ENCODE data around the gene STEAP3. TPM values are rescaled to one million over a fixed set of nuclear protein-coding genes. Genes with fewer than 3 reads are reported as not detected.
A peak's percentile ranks its signal among the peaks of the same experiment; 100 is the strongest.

The STEAP3 gene
- polyA plus RNA-seq, 5 donors = 1.8 to 4.4 (median 2.8) TPM

DNA sequence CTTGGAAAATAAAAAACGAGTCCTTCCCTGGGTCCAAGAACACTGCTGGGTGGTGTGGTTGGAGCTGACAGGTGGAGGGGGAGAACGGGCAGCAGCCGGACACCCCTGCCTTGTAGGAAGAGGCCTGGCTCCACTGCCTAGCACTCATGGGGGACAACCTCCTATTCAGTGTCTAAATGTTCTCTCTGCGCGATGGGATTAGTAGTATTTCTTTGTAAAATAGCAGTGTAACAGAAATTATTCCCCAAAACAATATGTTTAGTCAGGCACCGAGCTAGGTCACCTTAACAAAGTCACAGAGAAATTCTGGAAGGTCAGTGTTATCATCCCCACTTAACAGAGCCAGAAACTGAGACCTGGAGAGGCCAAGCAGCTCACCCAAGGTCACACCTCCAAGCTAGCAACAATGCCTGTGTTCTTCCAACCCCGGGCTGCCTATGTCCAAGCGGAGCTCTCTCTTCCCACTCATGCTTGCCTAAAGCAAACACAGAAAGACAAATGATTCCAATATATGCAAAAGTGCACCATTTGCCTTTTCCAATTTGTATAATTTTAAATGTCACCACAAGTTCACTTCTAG is 68.0 kb downstream of the STEAP3 start:
- DNase-seq = no peak

DNA sequence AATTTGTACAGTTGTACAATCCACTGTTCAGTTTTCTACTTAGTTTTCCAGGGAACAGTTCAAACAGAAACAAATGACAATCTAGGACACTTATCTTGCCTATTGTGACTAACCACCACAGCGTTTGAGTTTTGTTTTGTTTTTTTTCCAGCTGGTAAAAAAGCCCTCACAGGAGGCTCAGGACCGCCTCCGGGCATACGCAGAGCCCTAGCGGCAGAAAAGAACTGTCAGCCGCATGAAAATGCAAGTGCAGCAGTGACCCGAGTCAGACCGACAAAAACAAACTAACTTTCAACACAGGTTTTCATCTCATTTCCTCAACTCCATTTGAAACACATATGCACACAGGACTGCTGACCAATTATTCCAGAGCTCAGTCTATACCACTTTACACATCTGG is 68.6 kb downstream of the STEAP3 start:
- peak in 1 of 2 donors; percentile 33 for DNase-seq

DNA sequence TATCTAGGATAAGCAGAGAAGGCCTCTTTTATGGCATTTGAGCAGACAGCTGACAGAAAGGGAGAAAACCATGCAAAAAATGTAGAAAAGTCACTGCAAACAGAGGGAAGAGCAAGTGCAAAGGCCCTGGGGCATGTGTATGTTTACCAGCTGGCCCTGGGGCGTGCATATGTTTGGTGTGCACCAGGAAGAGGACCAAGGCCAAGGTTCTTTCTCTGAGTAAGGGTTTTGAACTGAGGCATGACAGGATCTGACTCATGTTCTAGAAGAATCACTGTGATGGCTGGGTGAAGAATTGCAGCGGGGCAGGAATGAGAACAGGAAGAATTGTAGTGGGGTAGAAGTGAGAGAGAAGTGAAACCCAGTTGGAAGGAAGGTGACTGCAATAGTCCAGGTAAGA is 69.6 kb downstream of the STEAP3 start:
- DNase-seq = no peak

DNA sequence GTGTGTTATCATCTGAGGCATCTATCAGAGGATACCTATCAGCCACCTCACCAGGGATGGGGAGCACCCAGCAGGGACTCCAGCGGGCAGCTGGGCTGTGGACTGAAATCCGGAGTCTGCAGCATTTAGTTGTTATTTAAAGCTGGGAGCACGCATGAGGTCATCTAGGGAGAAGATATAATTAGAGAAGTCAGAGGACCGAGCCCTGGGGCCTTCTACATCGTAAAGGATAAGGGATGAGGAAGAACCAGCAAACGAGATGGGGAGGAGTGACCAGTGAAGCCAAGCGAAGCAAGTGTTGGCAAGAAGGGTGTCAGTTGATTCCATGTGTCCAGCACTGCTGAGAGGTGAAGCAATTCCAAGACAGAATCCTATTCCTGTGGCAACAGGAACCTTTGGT is 70.3 kb downstream of the STEAP3 start:
- DNase-seq = no peak

DNA sequence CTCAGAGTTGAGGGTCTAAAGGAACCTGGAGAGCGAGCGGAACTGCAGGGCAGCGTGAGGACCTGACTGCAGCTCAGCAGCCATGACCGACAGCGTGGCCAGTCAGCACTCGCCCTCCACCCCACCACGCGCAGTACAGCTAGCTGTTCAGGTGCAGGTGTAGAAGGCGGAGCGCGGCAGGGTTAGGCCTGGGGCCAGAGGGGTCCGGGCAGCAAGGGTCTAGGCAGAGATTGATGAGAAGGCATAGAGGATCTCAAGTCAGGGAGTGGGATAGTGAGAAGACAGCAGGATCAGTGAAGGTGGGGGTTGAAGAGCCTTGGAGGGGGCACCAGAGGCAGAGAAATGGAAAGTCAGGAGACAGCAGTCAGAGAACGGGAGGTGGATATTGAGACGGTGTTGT is 71.0 kb downstream of the STEAP3 start:
- no peak for DNase-seq

DNA sequence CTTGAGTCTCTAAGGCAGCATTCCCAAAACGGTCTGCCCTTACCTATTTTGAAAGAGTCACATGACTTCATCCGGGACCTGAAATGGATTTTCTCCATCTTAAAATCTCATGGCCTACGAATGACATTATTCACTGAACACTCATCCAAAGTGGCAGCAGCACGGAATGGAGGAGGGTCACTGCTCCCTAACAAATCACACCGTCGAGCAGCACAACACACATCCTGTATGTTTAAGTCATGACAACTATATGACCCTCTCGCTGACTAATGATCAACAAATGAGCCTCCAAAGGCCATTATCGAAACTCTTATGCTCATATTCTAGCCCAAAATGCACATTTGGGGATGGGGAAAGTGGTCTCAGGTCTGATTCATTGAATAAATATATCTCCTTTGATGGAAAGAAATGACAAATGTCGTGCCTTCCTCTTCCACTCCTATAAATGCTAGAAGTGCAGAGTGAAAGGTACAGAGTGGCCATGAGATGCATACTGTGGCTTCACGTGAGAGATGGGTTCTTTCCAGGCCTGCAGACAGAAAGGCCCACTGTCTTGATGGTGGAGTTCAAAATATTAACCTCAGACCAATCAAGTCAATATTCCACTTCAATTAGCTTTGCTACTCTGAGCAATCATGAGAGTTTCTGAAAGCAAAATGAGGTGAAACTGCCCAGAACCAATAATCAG is 72.2 kb downstream of the STEAP3 start:
- DNase-seq = no peak

DNA sequence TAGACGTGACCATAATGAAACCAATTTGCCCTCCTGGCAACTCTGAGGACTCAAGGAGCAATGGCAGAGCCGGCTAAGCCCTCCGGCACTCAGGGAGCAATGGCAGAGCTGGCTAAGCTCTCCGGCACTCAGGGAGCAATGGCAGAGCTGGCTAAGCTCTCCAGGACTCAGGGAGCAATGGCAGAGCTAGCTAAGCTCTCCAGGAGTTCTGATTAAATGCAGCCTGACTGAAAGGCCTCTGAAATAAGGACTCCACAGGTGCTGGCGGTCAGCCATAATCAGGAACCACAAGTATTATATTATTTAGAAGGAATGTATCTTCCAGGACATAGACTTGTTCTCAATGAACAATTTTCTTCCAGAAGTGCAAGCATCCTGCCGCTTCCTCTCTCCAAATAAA is 77.8 kb downstream of the STEAP3 start:
- no peak for DNase-seq

DNA sequence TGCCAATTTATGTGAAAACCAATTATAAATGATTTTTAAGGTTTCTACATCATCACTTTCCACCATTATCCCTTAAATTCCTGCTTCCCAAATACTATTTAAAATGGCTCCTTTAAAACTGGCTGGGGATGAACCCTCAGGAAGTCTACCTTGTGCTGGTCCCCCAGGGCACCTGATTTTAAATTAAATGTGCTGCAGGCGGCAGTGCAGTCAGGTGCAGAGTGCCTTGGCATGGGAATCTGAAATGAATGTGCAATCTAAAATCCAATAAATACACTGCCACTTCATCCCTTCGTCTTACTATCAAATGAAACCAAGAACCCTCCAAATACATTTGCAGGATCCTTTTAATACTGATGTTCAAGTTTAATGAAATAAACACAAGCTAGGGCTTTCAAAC is 81.2 kb downstream of the STEAP3 start:
- no peak for DNase-seq

DNA sequence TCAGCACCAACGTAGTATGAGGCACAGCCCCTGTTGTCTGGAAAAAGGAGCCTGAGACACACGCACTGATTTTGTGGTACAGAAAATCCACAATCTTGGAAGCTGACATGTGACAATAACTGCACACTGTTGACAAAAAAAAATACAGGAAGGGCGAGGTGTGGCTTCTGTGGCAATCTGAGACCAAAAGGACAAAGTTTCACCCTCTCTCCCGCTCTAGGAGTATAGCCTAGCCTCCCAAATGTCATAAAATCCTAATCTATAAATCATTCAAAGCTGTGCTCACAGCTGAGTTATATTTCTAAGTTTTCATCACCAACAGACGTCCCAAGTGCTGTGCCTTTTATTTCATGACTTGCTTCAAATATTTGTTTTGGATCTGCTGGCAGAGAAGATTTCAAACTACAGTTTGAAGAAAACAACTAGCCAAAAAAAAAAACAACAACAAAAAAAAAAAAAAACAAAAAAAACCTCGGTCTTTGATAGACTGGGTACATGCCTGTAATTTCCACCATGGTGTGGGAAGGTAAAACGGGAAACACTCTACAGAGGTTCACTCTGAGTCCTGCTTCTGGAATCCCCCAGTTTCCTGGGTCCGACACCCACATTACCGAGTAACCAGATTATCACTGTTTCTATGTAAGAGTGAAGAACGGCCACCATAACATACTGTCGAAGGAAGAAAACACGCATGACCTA is 82.0 kb downstream of the STEAP3 start:
- no peak for DNase-seq

DNA sequence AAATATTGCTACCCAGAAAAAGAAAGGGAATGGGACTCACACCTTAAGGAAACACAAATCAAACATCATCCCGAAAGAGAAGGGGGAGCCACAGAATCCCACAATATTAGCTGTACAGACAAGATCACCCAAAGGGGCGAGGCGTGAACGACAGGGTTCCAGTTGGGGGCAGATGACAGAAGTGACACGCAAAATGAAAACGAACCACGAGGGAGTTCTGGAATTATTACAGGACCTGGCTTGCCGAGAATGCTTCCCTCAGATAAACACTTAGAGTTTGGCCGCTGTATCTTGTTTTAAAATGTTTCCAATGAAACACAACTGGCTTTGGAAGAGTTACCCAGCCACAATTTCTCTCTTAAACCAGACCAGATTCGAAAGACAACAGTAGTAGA is 82.6 kb downstream of the STEAP3 start:
- no peak for DNase-seq

DNA sequence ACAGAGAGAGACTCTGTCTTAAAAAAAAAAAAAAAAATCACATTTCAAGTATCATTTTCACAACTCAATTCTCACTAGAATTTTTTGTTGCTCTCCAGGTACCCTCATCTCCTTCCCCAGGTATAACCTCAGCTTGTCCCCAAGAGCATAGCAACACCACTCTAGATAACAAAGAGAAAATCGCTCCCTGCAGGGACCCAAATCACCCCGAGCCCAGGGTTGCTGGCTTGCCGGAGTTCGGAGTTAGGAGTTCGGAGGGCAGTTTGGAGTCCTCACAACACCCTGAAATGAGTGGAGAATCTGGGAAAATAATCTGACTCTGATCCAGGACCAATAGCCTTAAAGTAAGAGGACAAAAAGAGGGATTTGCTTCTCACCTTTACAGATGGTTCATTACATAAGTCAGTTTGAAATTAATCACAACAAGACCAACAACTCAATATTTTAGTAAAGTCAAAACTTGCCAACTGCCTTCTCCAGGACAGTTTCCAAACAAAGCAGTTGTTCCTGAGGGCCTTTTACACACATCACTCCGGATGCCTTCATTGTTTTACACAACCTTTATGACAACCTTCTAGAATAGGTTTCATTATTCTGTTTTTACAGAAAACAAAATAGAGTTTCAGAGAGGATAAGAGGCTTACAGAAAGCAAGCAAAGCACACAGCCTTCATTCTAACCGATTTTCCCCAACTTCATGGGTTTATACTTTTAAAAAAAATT is 83.9 kb downstream of the STEAP3 start:
- no peak for DNase-seq

DNA sequence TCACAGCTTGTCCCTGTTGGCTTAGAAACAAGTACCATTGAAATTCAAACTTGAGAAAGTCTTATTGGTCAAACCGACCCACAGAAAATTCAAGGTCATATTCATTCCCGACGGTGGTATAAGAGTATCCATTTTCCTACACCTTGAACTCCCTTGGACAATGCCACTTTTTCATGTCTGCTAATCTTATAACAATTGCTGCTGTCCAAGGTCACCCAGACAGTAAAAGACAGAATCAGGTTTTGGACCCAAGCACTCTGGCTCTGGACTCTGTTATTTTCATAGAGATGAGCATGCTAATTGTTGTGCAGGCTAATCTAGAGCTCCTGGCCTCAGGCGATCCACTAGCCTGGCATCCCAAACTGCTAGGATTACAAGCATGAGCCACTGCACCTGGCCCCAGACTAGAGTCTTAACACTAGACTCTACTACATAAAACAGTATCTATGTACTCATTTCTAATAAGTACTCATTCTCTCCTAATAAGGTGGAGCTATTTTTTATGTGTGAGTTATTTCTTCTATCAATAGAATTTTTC is 85.2 kb downstream of the STEAP3 start:
- DNase-seq = no peak

DNA sequence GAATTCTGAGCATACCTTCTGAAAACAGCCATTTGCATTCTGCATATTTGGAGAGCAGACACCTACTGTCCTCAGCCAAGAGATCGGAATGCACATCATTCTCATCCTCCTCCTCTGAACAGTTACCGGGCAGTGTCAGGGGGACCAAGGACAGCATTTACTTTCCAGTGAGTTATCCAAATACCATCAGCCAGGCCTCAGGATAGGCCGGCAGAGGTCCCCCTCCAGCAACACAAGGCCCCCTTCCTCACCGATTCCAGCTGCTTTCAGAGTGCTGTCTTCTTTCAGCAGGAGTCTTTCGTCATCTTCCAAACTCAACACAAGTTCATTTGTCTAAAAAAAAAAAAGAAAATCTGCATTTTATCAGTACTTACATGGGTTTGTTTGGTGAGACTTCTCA is 87.7 kb downstream of the STEAP3 start:
- no peak for DNase-seq

DNA sequence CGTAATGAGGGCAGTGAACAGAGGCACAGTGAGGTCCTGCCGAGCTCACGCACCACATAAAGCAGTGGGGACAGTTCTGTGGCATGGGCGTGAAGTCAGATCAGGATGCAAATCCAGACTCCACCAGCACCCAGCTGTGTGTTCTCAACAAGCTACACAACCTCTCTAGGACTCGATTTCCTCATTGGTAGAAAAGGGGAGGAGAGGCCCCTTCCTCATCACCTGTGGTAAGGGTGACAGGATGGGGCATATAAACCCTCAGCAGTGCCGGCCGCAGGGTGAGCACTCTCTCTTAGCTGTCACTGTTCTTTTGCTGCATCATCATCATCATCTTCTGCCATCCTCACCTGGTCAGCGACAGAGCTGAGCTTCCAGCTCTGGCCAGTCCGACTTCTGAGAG is 88.2 kb downstream of the STEAP3 start:
- DNase-seq = no peak

Other genes with a start within 250 kb of the STEAP3 start
- gene C1QL2, start 65.1 kb upstream of the STEAP3 start, polyA plus RNA-seq (ENCODE audit: insufficient read depth in 1 of 5, insufficient read length in 5 of 5, low replicate concordance in 1 of 5) = under 1 TPM in 2 of 5 donors, not detected in 3; 0.09 to 0.10 TPM
- 10 to 100 TPM; 15.6 to 22.5 (median 16.9) TPM for gene C2orf76, start 143.0 kb downstream of the STEAP3 start, polyA plus RNA-seq (ENCODE audit: insufficient read depth in 1 of 5, insufficient read length in 5 of 5, low replicate concordance in 1 of 5)
- gene DBI, start 143.1 kb downstream of the STEAP3 start, polyA plus RNA-seq (ENCODE audit: insufficient read depth in 1 of 5, insufficient read length in 5 of 5, low replicate concordance in 1 of 5) = 100 to 1,000 TPM; 111 to 212 (median 138) TPM
- gene TMEM37, start 208.0 kb downstream of the STEAP3 start, polyA plus RNA-seq (ENCODE audit: insufficient read depth in 1 of 5, insufficient read length in 5 of 5, low replicate concordance in 1 of 5) = 10 to 100 TPM; 28.4 to 31.4 (median 29.1) TPM

Data from right lung (tissue), 5 donors.